Natural killer cell (primary cell): ENCODE measurements around the gene PPP1R36. TPM values are rescaled to one million over a fixed set of nuclear protein-coding genes. Genes with fewer than 3 reads are reported as not detected.
A peak's percentile ranks its signal among the peaks of the same experiment; 100 is the strongest.

Source experiments
- ATAC-seq, 3 donors: fragments of 150-1000 bp in 2 of 3; fragments of 200-7000 bp in 1 of 3; cut with Tn5 transposase; 1 replicate in 1 of 3; 2 replicates in 2 of 3; pipeline ENCODE4 v1.10.0; 2021; ENCODE audit warnings: mild to moderate bottlenecking in 2 of 3, moderate library complexity in 2 of 3
- DNase-seq, 2 donors: peaks; one replicate each; pipeline versions ENCODE4 v3.0.0 to v3.0.0-alpha.2; 2013 to 2021; ENCODE audit warnings: mixed read lengths in 1 of 2
- H3K27ac ChIP-seq: one replicate; pipeline ENCODE4 v1.5.1; 2013; ENCODE audit warnings: mild to moderate bottlenecking, low read length
- H3K27me3 ChIP-seq: one replicate; pipeline ENCODE4 v1.6.1; 2013; ENCODE audit warnings: low read length; ENCODE audit not compliant: control insufficient read depth, insufficient read depth
- H3K36me3 ChIP-seq: one replicate; pipeline ENCODE4 v1.6.1; 2013; ENCODE audit warnings: low read length; ENCODE audit not compliant: control insufficient read depth, insufficient read depth
- H3K4me1 ChIP-seq: one replicate; pipeline ENCODE4 v1.6.1; 2013; ENCODE audit warnings: low read length; ENCODE audit not compliant: control insufficient read depth, insufficient read depth
- H3K4me3 ChIP-seq: one replicate; pipeline ENCODE4 v1.5.1; 2013; ENCODE audit warnings: low read length
- H3K9me3 ChIP-seq: one replicate; pipeline ENCODE4 v1.6.1; 2013; ENCODE audit warnings: low read length; ENCODE audit not compliant: control insufficient read depth, insufficient read depth
- H3K27ac Mint-ChIP-seq, 2 donors: one replicate each; pipeline ENCODE4 v1.8.0; 2022; ENCODE audit warnings: mild to moderate bottlenecking in 2 of 2, mixed read lengths in 2 of 2, moderate library complexity in 1 of 2
- H3K27me3 Mint-ChIP-seq, 2 donors: one replicate each; pipeline ENCODE4 v1.8.0; 2022; ENCODE audit warnings: low read depth in 2 of 2, mixed read lengths in 2 of 2
- H3K36me3 Mint-ChIP-seq: one replicate; pipeline ENCODE4 v1.8.0; 2022; ENCODE audit warnings: mixed read lengths
- H3K4me1 Mint-ChIP-seq, 2 donors: one replicate each; pipeline ENCODE4 v1.8.0; 2022; ENCODE audit warnings: mixed read lengths in 2 of 2
- H3K4me3 Mint-ChIP-seq: one replicate; pipeline ENCODE4 v1.8.0; 2022; ENCODE audit warnings: mild to moderate bottlenecking, moderate library complexity, mixed read lengths
- H3K9me3 Mint-ChIP-seq, 2 donors: one replicate each; pipeline ENCODE4 v1.8.0; 2022; ENCODE audit warnings: mixed read lengths in 2 of 2
- CTCF ChIP-seq: fragments of 200-600 bp; IDR thresholded peaks from one replicate; pipeline ENCODE4 v1.8.0; 2022; ENCODE audit warnings: antibody characterized with exemption
- WGBS: methylation state at CpG from one replicate; pipeline ENCODE4 v1.1.7; 2013; ENCODE audit warnings: missing lambda C conversion rate; ENCODE audit not compliant: insufficient coverage; 5-methylcytosine and 5-hydroxymethylcytosine counted together
- intact Hi-C: fragments of 100-400 bp; cut with micrococcal nuclease; formaldehyde crosslinking; loops from one replicate; pipeline ENCODE4 v1.14.2; 2022
- total RNA-seq, 4 donors: library from RNA; stranded (reverse); fragments of 120-200 nt in 1 of 4; gene quantifications; one replicate each; pipeline versions ENCODE4 v1.2.3 to v1.2.4, GENCODE V29; 2013 to 2022

PPP1R36 gene
- total RNA-seq, 3 donors from 2014 or later (not counting 1 experiment from before 2014, with no cell fraction given) = 0.60 to 1.2 (median 1.0) TPM

- 41% methylated on average over 5 of the region's 6 CpGs for WGBS
- H3K27me3 ChIP-seq = no peaks in the 10 kb centered on the region
- intact Hi-C loops = loop anchor here (5.0 to 10.0 kb wide), 3 partner anchors 35 to 202 kb away; partner anchors contain the start of genes AKAP5, MTHFD1 and PLEKHG3
- peak overlapping the region; percentile 99 for H3K27ac Mint-ChIP-seq
- peaks cover 7% of the 10 kb centered on the region for H3K36me3 ChIP-seq
- peak overlapping the region; percentile 99 for H3K4me3 ChIP-seq
- no peaks in the 10 kb centered on the region for H3K9me3 Mint-ChIP-seq
- H3K4me1 ChIP-seq = peaks cover 38% of the 10 kb centered on the region
- peak overlapping the region; percentile 100 for H3K27ac ChIP-seq
- no peaks in the 10 kb centered on the region for H3K9me3 ChIP-seq
- peak; percentile 16 to 60 for DNase-seq
- no peaks in the 10 kb centered on the region for H3K27me3 Mint-ChIP-seq
- H3K4me3 Mint-ChIP-seq = peak overlapping the region; percentile 98
- H3K36me3 Mint-ChIP-seq = no peaks in the 10 kb centered on the region
- peaks cover 54 to 61% of the 10 kb centered on the region in 2 donors for H3K4me1 Mint-ChIP-seq
- no peak for ATAC-seq
- no peak for TF ChIP-seq CTCF
These were observed 47.3 kb upstream of the PPP1R36 start for GRCh38 chr14:64502456-64502855.

GRCh38 chr14:64502887-64503433 lies 46.8 kb upstream of the PPP1R36 start:
- WGBS = 0% methylated on average over 29 of the region's 29 CpGs
- no peaks in the 10 kb centered on the region for H3K27me3 ChIP-seq
- H3K27me3 Mint-ChIP-seq = no peaks in the 10 kb centered on the region
- no peaks in the 10 kb centered on the region for H3K36me3 Mint-ChIP-seq
- DNase-seq (peak; percentile 21 to 63), ATAC-seq (no peak)
- peak overlapping the region; percentile 99 for H3K27ac Mint-ChIP-seq
- intact Hi-C loops = loop anchor here (1.0 to 10.0 kb wide), 5 partner anchors 36 to 202 kb away; partner anchors contain the start of genes AKAP5, HSPA2, MTHFD1 and PLEKHG3
- H3K4me1 ChIP-seq = peaks cover 42% of the 10 kb centered on the region
- peak overlapping the region; percentile 100 for H3K27ac ChIP-seq
- H3K4me1 Mint-ChIP-seq = peaks cover 59 to 66% of the 10 kb centered on the region in 2 donors
- H3K36me3 ChIP-seq = peaks cover 3% of the 10 kb centered on the region
- H3K9me3 Mint-ChIP-seq = no peaks in the 10 kb centered on the region
- TF ChIP-seq CTCF = no peak
- no peaks in the 10 kb centered on the region for H3K9me3 ChIP-seq
- peak overlapping the region; percentile 99 for H3K4me3 ChIP-seq
- peak overlapping the region; percentile 98 for H3K4me3 Mint-ChIP-seq

- peak; percentile 96 to 99 for DNase-seq
- H3K27ac ChIP-seq = peak within 1 kb of the TSS; percentile 100
- no peak for TF ChIP-seq CTCF
- H3K27me3 ChIP-seq = no peaks in the 10 kb centered on the region
- H3K27me3 Mint-ChIP-seq = no peaks in the 10 kb centered on the region
- H3K4me3 Mint-ChIP-seq = peak within 1 kb of the TSS; percentile 98
- no peaks in the 10 kb centered on the region for H3K36me3 Mint-ChIP-seq
- no peaks in the 10 kb centered on the region for H3K9me3 ChIP-seq
- no peaks in the 10 kb centered on the region for H3K9me3 Mint-ChIP-seq
- peak; percentile 67 to 85 (median 70) for ATAC-seq
- WGBS = under 1% methylated on average over 87 of the region's 87 CpGs
- H3K36me3 ChIP-seq = peaks cover 2% of the 10 kb centered on the region
- H3K4me3 ChIP-seq = peak within 1 kb of the TSS; percentile 99
- peaks cover 66 to 73% of the 10 kb centered on the region in 2 donors for H3K4me1 Mint-ChIP-seq
- H3K4me1 ChIP-seq = peaks cover 42% of the 10 kb centered on the region
- intact Hi-C loops = loop anchor here (1.0 to 10.0 kb wide), 5 partner anchors 36 to 201 kb away; partner anchors contain the start of genes AKAP5, HSPA2, MTHFD1 and PLEKHG3
- peak within 1 kb of the TSS; percentile 99 for H3K27ac Mint-ChIP-seq
These were observed 46.1 kb upstream of the PPP1R36 start, which contains the start of gene ZBTB25 for GRCh38 chr14:64503434-64504309. Gene ZBTB25, minus strand, starts transcription at chr14:64503838. Its CDS starts 13,305 bp downstream, at chr14:64490533.
